Rectal smooth muscle tissue (tissue), 1 donor: ENCODE results near the gene SYT14.
"Not testable (repeated sequence)": the region's sequence is repeated elsewhere in the genome, so short reads cannot be mapped to it uniquely, and the experiment has no call there.

Source experiments
- H3K27ac ChIP-seq: one replicate; pipeline ENCODE4 v1.7.0; 2013; ENCODE audit warnings: low read depth, low read length, inconsistent platforms
- H3K27me3 ChIP-seq: one replicate; pipeline ENCODE4 v1.7.0; 2013; ENCODE audit warnings: low read length; ENCODE audit not compliant: control insufficient read depth, insufficient read depth
- H3K36me3 ChIP-seq: one replicate; pipeline ENCODE4 v1.7.0; 2013; ENCODE audit warnings: low read length; ENCODE audit not compliant: control insufficient read depth, insufficient read depth
- H3K4me1 ChIP-seq: one replicate; pipeline ENCODE4 v1.7.0; 2013; ENCODE audit warnings: low read length; ENCODE audit not compliant: control insufficient read depth, insufficient read depth
- H3K4me3 ChIP-seq: one replicate; pipeline ENCODE4 v1.7.0; 2013; ENCODE audit warnings: low read length
- H3K9ac ChIP-seq: one replicate; pipeline ENCODE4 v1.7.0; 2013; ENCODE audit warnings: low read length

SYT14 gene

GRCh38 chr1:209904774-209905173 is 33.2 kb upstream of the SYT14 start:
- H3K4me3 ChIP-seq, H3K27ac ChIP-seq, H3K9ac ChIP-seq, H3K4me1 ChIP-seq, H3K27me3 ChIP-seq, H3K36me3 ChIP-seq: not testable (repeated sequence)

DNA sequence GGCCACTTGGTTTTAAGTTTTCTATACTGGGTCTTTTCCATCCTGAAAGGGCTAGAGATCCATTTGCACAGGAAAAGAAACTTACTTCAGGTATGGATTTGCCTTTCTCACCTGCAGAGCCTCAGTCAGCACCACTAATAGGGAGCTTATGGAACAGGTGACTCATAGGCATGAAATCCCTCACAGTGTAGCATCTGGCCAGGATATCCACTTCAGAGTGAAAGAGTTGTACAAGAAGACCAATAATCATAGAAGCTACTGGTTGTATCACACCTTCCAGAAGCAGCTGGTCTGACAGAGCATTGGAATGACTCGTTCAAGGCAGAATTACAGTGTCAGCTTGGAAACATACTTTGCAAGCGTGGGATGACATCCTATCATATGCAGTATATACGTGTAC is 26.3 kb upstream of the SYT14 start:
- H3K4me1 ChIP-seq = no peaks in the 10 kb centered on the region
- H3K4me3 ChIP-seq = no peak overlapping the region
- H3K27me3 ChIP-seq = no peaks in the 10 kb centered on the region
- H3K27ac ChIP-seq = no peak overlapping the region
- no peaks in the 10 kb centered on the region for H3K36me3 ChIP-seq
- no peak overlapping the region for H3K9ac ChIP-seq

- H3K4me1 ChIP-seq = no peaks in the 10 kb centered on the region
- no peaks in the 10 kb centered on the region for H3K27me3 ChIP-seq
- H3K4me3 ChIP-seq = no peak overlapping the region
- H3K36me3 ChIP-seq = no peaks in the 10 kb centered on the region
- no peak overlapping the region for H3K27ac ChIP-seq
- no peak overlapping the region for H3K9ac ChIP-seq
Measured at GRCh38 chr1:209912306-209912705, 25.7 kb upstream of the SYT14 start.

DNA sequence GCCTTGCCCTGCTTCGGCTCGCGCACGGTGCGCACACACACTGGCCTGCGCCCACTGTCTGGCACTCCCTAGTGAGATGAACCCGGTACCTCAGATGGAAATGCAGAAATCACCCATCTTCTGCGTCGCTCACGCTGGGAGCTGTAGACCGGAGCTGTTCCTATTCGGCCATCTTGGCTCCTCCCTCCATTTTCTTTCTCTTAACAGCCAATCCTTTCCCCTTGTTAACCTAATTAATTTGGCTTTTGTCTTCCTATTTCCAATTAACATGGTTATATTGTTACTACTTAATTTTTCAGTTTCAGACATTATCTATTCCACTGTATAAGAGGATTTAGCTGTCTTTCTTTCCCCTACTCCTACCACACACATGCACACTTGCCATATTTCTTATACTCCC is 18.4 kb upstream of the SYT14 start:
- not testable (repeated sequence) for H3K27me3 ChIP-seq, H3K4me1 ChIP-seq, H3K36me3 ChIP-seq, H3K4me3 ChIP-seq, H3K27ac ChIP-seq, H3K9ac ChIP-seq

DNA sequence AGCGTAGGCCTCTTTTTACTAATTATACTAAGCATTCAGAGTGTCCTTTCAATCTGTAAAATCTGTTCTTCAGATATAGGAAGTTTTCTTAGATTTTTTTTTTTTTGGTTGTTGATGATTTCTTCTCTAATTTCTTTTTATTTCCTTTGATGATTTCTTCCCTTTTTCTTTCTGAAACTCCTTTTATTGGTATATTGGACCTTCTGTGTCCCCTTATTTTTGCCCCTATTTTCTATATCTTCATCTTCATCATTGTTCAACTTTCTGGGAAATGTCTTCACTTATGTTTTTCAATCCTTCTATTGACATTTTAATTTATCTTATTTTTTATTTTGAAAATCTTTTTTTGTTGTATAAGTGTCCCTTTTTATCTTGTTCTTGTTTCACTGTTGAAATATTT is 17.2 kb upstream of the SYT14 start:
- no peak overlapping the region for H3K9ac ChIP-seq

DNA sequence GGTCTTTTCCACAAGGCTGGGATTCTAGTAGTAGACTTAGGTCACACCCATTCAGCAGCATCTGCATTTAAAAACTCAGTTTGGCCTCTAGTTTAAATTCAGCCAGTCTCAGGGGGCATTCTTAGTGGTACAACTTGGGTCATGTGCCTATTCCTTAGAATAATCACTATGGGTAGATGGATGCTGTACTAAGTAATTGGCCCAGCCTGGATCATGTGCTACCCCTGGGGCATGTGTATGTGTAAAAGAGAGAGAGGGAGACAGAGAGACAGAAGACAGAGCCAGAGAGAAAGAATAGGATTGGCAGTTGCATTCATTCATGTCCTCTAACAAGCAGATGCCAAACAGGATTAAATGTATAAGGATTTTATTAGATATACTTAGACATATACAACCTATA is 13.6 kb upstream of the SYT14 start:
- Histone ChIP-seq H3K36me3 (no peaks in the 10 kb centered on the region), H3K4me3 (no peak overlapping the region), H3K4me1 (no peaks in the 10 kb centered on the region), H3K27ac (no peak overlapping the region), H3K9ac (no peak overlapping the region), H3K27me3 (no peaks in the 10 kb centered on the region)

More for the DNA sequence above, 17.2 kb upstream of the SYT14 start:
- Histone ChIP-seq H3K27me3 (no peaks in the 10 kb centered on the region), H3K36me3 (no peaks in the 10 kb centered on the region), H3K4me3 (no peak overlapping the region), H3K4me1 (no peaks in the 10 kb centered on the region), H3K27ac (no peak overlapping the region)

GRCh38 chr1:209926045-209926444 is 12.0 kb upstream of the SYT14 start:
- Histone ChIP-seq H3K4me1 (no peaks in the 10 kb centered on the region), H3K9ac (no peak overlapping the region), H3K36me3 (no peaks in the 10 kb centered on the region), H3K27ac (no peak overlapping the region), H3K27me3 (no peaks in the 10 kb centered on the region), H3K4me3 (no peak overlapping the region)

- H3K36me3 ChIP-seq = no peaks in the 10 kb centered on the region
- H3K27me3 ChIP-seq = no peaks in the 10 kb centered on the region
- no peak overlapping the region for H3K4me3 ChIP-seq
Measured at GRCh38 chr1:209927466-209927865, 10.6 kb upstream of the SYT14 start.

DNA sequence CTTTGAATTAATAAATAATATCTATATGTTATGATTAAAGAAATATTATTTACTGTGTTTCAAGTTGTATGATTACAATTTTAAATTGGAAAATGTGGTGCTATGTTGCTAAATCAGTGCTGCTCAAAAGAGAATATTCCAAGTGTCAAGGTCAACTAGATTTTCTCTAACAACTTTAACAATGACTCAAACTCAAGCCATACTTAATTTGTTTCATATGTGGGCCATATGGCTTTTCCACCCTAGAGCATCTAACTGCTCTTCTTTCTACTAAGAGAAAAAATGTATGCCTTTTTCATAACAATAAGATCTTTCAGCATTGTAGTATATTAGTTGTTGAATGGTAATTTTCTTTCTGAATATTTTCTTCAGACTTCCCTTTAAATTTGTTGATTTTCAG is 8.3 kb upstream of the SYT14 start:
- Histone ChIP-seq H3K4me1 (no peaks in the 10 kb centered on the region), H3K27me3 (no peaks in the 10 kb centered on the region), H3K36me3 (no peaks in the 10 kb centered on the region), H3K9ac (no peak overlapping the region), H3K27ac (no peak overlapping the region), H3K4me3 (no peak overlapping the region)

More at GRCh38 chr1:209927466-209927865, 10.6 kb upstream of the SYT14 start:
- Histone ChIP-seq H3K27ac (no peak overlapping the region), H3K9ac (no peak overlapping the region), H3K4me1 (no peaks in the 10 kb centered on the region)

GRCh38 chr1:209931141-209931540 is 6.9 kb upstream of the SYT14 start:
- Histone ChIP-seq H3K4me3 (no peak overlapping the region), H3K27me3 (no peaks in the 10 kb centered on the region), H3K36me3 (no peaks in the 10 kb centered on the region), H3K9ac (no peak overlapping the region), H3K27ac (no peak overlapping the region), H3K4me1 (no peaks in the 10 kb centered on the region)

DNA sequence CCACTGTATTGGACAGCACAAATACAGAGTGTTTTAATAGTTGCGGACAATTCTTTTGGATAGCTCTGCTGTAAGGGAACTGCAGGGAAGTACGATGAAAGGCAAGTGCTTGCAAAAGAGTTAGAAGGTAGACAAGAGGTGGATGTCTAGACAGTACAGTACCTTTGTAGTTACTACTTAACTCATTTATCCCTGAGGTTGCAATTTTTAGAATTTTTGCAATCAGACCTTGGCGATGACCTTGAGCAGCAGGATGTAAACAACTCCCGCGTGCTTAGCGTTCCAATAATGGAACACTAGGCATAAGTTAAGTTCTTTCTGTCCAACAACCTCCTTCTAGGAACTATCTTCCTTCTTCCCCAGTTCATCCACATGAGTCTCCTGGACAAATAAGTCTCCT is 1.9 kb upstream of the SYT14 start:
- Histone ChIP-seq H3K36me3 (no peaks in the 10 kb centered on the region), H3K27me3 (peaks cover 9% of the 10 kb centered on the region), H3K4me3 (no peak overlapping the region), H3K9ac (no peak overlapping the region), H3K27ac (no peak overlapping the region), H3K4me1 (no peaks in the 10 kb centered on the region)

DNA sequence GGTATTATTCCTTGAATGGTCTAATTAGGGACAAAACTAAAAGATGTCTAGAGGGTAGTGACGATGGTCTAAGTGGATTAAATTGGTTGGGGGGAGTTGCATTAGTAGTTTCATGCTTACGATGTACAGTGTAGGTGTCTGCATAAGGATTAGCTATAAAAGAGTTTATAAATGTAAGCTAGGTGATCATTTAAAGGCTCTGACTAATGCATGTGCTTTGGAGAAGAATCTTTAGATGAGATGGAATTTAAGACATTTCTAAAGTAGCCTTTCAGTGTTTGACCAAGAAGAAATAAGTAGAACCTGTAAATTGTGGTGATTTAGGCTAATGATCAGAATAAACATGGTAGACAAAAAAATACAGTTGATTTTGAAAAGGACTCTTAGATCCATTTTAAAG is 7.4 kb downstream of the SYT14 start:
- no peaks in the 10 kb centered on the region for H3K4me1 ChIP-seq
- no peak overlapping the region for H3K9ac ChIP-seq
- H3K27ac ChIP-seq = no peak overlapping the region

GRCh38 chr1:209948155-209948554 is 10.1 kb downstream of the SYT14 start:
- H3K4me3 ChIP-seq = no peak overlapping the region
- H3K4me1 ChIP-seq = no peaks in the 10 kb centered on the region
- no peaks in the 10 kb centered on the region for H3K27me3 ChIP-seq
- no peak overlapping the region for H3K9ac ChIP-seq
- H3K36me3 ChIP-seq = no peaks in the 10 kb centered on the region
- H3K27ac ChIP-seq = no peak overlapping the region

More for the DNA sequence above, 7.4 kb downstream of the SYT14 start:
- no peaks in the 10 kb centered on the region for H3K27me3 ChIP-seq
- no peaks in the 10 kb centered on the region for H3K36me3 ChIP-seq
- no peak overlapping the region for H3K4me3 ChIP-seq
